ENCODE data around the gene DNAJC12. TPM values are rescaled to one million over a fixed set of nuclear protein-coding genes. Genes with fewer than 3 reads are reported as not detected.

DNAJC12 gene
- total RNA-seq, 2 donors from 2014 or later = 1.2 to 5.1 TPM

DNA sequence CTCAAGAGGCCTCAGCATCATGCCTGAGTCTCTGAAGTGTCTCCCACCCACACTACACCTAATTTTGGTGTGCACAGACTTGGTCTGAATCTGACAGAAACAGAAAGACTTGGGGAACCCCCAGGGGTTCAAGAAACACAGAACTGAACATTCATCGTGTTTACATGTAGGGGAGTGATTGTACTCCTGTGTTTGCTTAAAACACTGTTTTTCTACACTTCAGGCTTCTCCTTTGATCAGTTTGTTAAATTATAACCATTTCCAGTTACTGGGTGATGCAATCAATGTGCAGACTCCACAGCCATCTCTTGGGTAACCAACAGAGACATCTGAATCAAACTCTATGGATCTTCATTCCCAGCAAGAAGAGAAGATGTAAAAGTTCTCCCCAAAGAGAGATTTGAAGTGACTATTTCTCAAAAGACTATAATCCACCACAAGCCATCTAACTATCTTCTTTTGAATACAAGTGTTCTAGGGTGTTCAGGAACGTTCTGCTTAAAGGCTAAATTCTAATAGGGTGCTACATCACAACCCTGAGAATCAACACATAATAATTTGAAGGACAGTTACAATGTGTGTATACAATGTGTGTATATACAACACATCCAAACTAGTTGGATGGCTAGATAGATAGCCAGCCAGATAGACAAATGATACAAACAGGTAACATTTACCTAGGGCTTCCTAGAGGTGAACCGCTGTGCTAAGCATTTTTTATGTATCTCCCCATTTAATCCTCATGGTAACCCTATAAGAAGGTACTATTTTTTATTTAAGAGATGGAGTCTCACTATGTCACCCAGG lies 34.2 kb downstream of the DNAJC12 start:
- DNase-seq (ENCODE audit: low spot score) (no peak), ATAC-seq (ENCODE audit: insufficient number of reproducible peaks, low FRiP score, low read depth) (no peak)
- H3K4me1 ChIP-seq (ENCODE audit: control insufficient read depth in 1 of 2, low read depth in 2 of 2) = no peaks in the 10 kb centered on the region
- TF ChIP-seq CTCF (IDR thresholded peaks at IDR 0.05) = no peak
- no peaks in the 10 kb centered on the region for H3K27me3 ChIP-seq (replicated peaks; ENCODE audit: insufficient read depth)
- no peak overlapping the region for H3K27ac ChIP-seq
- no peaks in the 10 kb centered on the region for H3K9me3 ChIP-seq
- H3K36me3 ChIP-seq = no peaks in the 10 kb centered on the region
- no peak overlapping the region for H3K4me3 ChIP-seq

GRCh38 chr10:67802767-67803538 lies 35.0 kb downstream of the DNAJC12 start:
- no peak for DNase-seq (ENCODE audit: low spot score)
- Histone ChIP-seq H3K4me3 (no peak overlapping the region), H3K27ac (no peak overlapping the region), H3K36me3 (no peaks in the 10 kb centered on the region), H3K9me3 (no peaks in the 10 kb centered on the region), H3K27me3 (replicated peaks; ENCODE audit: insufficient read depth) (no peaks in the 10 kb centered on the region), H3K4me1 (ENCODE audit: control insufficient read depth in 1 of 2, low read depth in 2 of 2) (no peaks in the 10 kb centered on the region)
- no peak for TF ChIP-seq CTCF (IDR thresholded peaks at IDR 0.05)
- no peak for ATAC-seq (ENCODE audit: insufficient number of reproducible peaks, low FRiP score, low read depth)

GRCh38 chr10:67801118-67801517 lies 36.9 kb downstream of the DNAJC12 start:
- Histone ChIP-seq H3K27ac (no peak overlapping the region), H3K4me1 (ENCODE audit: control insufficient read depth in 1 of 2, low read depth in 2 of 2) (no peaks in the 10 kb centered on the region), H3K4me3 (no peak overlapping the region), H3K36me3 (no peaks in the 10 kb centered on the region), H3K9me3 (no peaks in the 10 kb centered on the region), H3K27me3 (replicated peaks; ENCODE audit: insufficient read depth) (no peaks in the 10 kb centered on the region)
- ATAC-seq (ENCODE audit: insufficient number of reproducible peaks, low FRiP score, low read depth) (no peak), DNase-seq (ENCODE audit: low spot score) (no peak)
- TF ChIP-seq CTCF (IDR thresholded peaks at IDR 0.05) = no peak

GRCh38 chr10:67794909-67795460 lies 43.0 kb downstream of the DNAJC12 start:
- H3K9me3 ChIP-seq = no peaks in the 10 kb centered on the region
- ATAC-seq (ENCODE audit: insufficient number of reproducible peaks, low FRiP score, low read depth) (no peak), DNase-seq (ENCODE audit: low spot score) (no peak)
- H3K27ac ChIP-seq = no peak overlapping the region
- no peak for TF ChIP-seq CTCF (IDR thresholded peaks at IDR 0.05)
- no peak overlapping the region for H3K4me3 ChIP-seq
- H3K27me3 ChIP-seq (replicated peaks; ENCODE audit: insufficient read depth) = no peaks in the 10 kb centered on the region
- no peaks in the 10 kb centered on the region for H3K4me1 ChIP-seq (ENCODE audit: control insufficient read depth in 1 of 2, low read depth in 2 of 2)
- no peaks in the 10 kb centered on the region for H3K36me3 ChIP-seq

DNA sequence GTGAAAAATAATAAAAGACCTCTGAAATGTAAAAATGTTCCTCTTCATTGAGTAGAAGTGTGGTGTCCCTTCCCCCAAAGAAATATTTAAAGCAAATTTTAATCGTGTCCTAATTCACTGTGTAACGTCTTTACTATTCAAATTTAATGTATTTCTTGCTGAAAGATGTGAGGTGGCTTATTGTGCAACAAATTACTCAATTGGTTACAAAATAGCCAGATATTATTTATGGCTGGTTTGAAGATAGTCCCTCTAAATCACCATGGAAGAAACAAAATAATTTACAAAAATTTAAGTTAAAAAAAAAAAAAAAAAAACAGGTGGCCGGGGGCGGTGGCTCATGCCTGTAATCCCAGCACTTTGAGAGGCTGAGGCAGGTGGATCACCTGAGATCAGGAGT lies 43.7 kb downstream of the DNAJC12 start:
- Histone ChIP-seq H3K4me1 (ENCODE audit: control insufficient read depth in 1 of 2, low read depth in 2 of 2) (no peaks in the 10 kb centered on the region), H3K27me3 (replicated peaks; ENCODE audit: insufficient read depth) (no peaks in the 10 kb centered on the region), H3K27ac (no peak overlapping the region), H3K36me3 (no peaks in the 10 kb centered on the region), H3K9me3 (no peaks in the 10 kb centered on the region), H3K4me3 (no peak overlapping the region)
- DNase-seq (ENCODE audit: low spot score) (no peak), ATAC-seq (ENCODE audit: insufficient number of reproducible peaks, low FRiP score, low read depth) (no peak)
- TF ChIP-seq CTCF (IDR thresholded peaks at IDR 0.05) = no peak
